Bone marrow (tissue), 2 donors: ENCODE results near the gene CCL27.

Experiments used
- DNase-seq, 2 donors: peaks; one replicate each; lab custom pipeline; 2025; lab: John Stamatoyannopoulos, UW

Gene CCL27

GRCh38 chr9:34662526-34663302, at the start of gene CCL27:
TSS of gene CCL27 (minus strand) at chr9:34662657. CDS start at chr9:34662633, 24 bp downstream.
- no peak for DNase-seq

GRCh38 chr9:34712140-34712539, 49.7 kb upstream of the CCL27 start:
- no peak for DNase-seq

GRCh38 chr9:34710023-34710422, 47.6 kb upstream of the CCL27 start, which contains the start of gene CCL21:
TSS of gene CCL21 (minus strand) at chr9:34710136. CDS start at chr9:34710066, 70 bp downstream.
- no peak for DNase-seq

- no peak for DNase-seq
These were observed 46.9 kb upstream of the CCL27 start for GRCh38 chr9:34709196-34709978.

- DNase-seq: no peak
These were observed 44.7 kb upstream of the CCL27 start for GRCh38 chr9:34707130-34707529.

GRCh38 chr9:34701769-34702736, 39.6 kb upstream of the CCL27 start:
- DNase-seq: peak; percentile 60 to 67

- peak; percentile 33 to 49 for DNase-seq
These were observed 38.7 kb upstream of the CCL27 start for GRCh38 chr9:34701023-34701768.

GRCh38 chr9:34694811-34695210, 32.4 kb upstream of the CCL27 start:
- no peak for DNase-seq

- DNase-seq: no peak
These were observed 31.1 kb upstream of the CCL27 start for GRCh38 chr9:34693560-34693959.

- no peak for DNase-seq
These were observed 29.5 kb upstream of the CCL27 start for GRCh38 chr9:34691936-34692315.

- peak in 1 of 2 donors; percentile 66 for DNase-seq
These were observed 28.8 kb upstream of the CCL27 start, which contains the start of gene CCL19 for GRCh38 chr9:34690983-34691935. TSS of gene CCL19 (minus strand) at chr9:34691276. CDS start at chr9:34691139, 137 bp downstream.

GRCh38 chr9:34689512-34689911, 27.1 kb upstream of the CCL27 start:
- DNase-seq: no peak

GRCh38 chr9:34689116-34689470, 26.6 kb upstream of the CCL27 start:
- DNase-seq: no peak

GRCh38 chr9:34688329-34689115, 26.1 kb upstream of the CCL27 start:
- DNase-seq: no peak

GRCh38 chr9:34687276-34688030, 25.0 kb upstream of the CCL27 start:
- no peak for DNase-seq

- DNase-seq: no peak
These were observed 24.3 kb upstream of the CCL27 start for GRCh38 chr9:34686732-34687131.

GRCh38 chr9:34686231-34686630, 23.8 kb upstream of the CCL27 start:
- no peak for DNase-seq

- DNase-seq: no peak
These were observed 23.1 kb upstream of the CCL27 start for GRCh38 chr9:34685591-34685990.
